Measurements from ENCODE around the gene AOPEP. TPM values are rescaled to one million over a fixed set of nuclear protein-coding genes. Genes with fewer than 3 reads are reported as not detected.

The AOPEP gene
- total RNA-seq, 1 experiment from 2014 or later = 32.4 TPM

- Mint-ChIP-seq H3K27ac (ENCODE audit: low read depth, unreplicated experiment) (no peak overlapping the region), H3K9me3 (ENCODE audit: unreplicated experiment) (no peaks in the 10 kb centered on the region), H3K36me3 (ENCODE audit: insufficient read depth, unreplicated experiment) (no peaks in the 10 kb centered on the region), H3K4me1 (ENCODE audit: insufficient read depth, unreplicated experiment) (peaks cover 14% of the 10 kb centered on the region), H3K4me3 (ENCODE audit: unreplicated experiment) (no peak overlapping the region), H3K27me3 (ENCODE audit: insufficient read depth, unreplicated experiment) (no peaks in the 10 kb centered on the region)
- no peak for DNase-seq (ENCODE audit: unreplicated experiment)
- no peak for TF ChIP-seq CTCF (IDR thresholded peaks at IDR 0.05; ENCODE audit: unreplicated experiment)
- no TSS peak for BruUV-seq (replicated peaks)
- intact Hi-C loops (cut with micrococcal nuclease) = no loop called here
- CTCF ChIA-PET = interaction anchor here (0.6 to 1.0 kb wide), 4 partner anchors 8 to 292 kb away, joined by 3 read pairs; no protein-coding TSS in a partner anchor
- POLR2A ChIA-PET = interaction anchor here (0.8 to 3.0 kb wide), 4 partner anchors 8 to 122 kb away, joined by 3 to 19 read pairs (median 4); no protein-coding TSS in a partner anchor
Observed at GRCh38 chr9:94906181-94906580, 179.7 kb downstream of the AOPEP start.

- DNase-seq (ENCODE audit: unreplicated experiment) = no peak
- intact Hi-C loops (cut with micrococcal nuclease) = no loop called here
- ChIA-PET CTCF (interaction anchor here (0.7 kb wide), 1 partner anchor 292 kb away, joined by 3 read pairs; no protein-coding TSS in a partner anchor), POLR2A (interaction anchor here (1.3 to 2.0 kb wide), 3 partner anchors 10 to 123 kb away, joined by 3 to 6 read pairs (median 3); no protein-coding TSS in a partner anchor)
- Mint-ChIP-seq H3K4me1 (ENCODE audit: insufficient read depth, unreplicated experiment) (peaks cover 9% of the 10 kb centered on the region), H3K9me3 (ENCODE audit: unreplicated experiment) (no peaks in the 10 kb centered on the region), H3K27ac (ENCODE audit: low read depth, unreplicated experiment) (no peak overlapping the region), H3K36me3 (ENCODE audit: insufficient read depth, unreplicated experiment) (no peaks in the 10 kb centered on the region), H3K27me3 (ENCODE audit: insufficient read depth, unreplicated experiment) (no peaks in the 10 kb centered on the region), H3K4me3 (ENCODE audit: unreplicated experiment) (no peak overlapping the region)
- BruUV-seq (replicated peaks) = no TSS peak
- TF ChIP-seq CTCF (IDR thresholded peaks at IDR 0.05; ENCODE audit: unreplicated experiment) = no peak
Observed at GRCh38 chr9:94906713-94907112, 180.2 kb downstream of the AOPEP start.

- CTCF ChIA-PET = no interaction called here
- no peak for DNase-seq (ENCODE audit: unreplicated experiment)
- no TSS peak for BruUV-seq (replicated peaks)
- no peak overlapping the region for H3K4me3 Mint-ChIP-seq (ENCODE audit: unreplicated experiment)
- no peaks in the 10 kb centered on the region for H3K27me3 Mint-ChIP-seq (ENCODE audit: insufficient read depth, unreplicated experiment)
- no peak for TF ChIP-seq CTCF (IDR thresholded peaks at IDR 0.05; ENCODE audit: unreplicated experiment)
- intact Hi-C loops (cut with micrococcal nuclease) = no loop called here
- POLR2A ChIA-PET = interaction anchor here (0.8 to 2.0 kb wide), 4 partner anchors 9 to 142 kb away, joined by 3 to 6 read pairs (median 4); no protein-coding TSS in a partner anchor
- H3K36me3 Mint-ChIP-seq (ENCODE audit: insufficient read depth, unreplicated experiment) = no peaks in the 10 kb centered on the region
- no peak overlapping the region for H3K27ac Mint-ChIP-seq (ENCODE audit: low read depth, unreplicated experiment)
- no peaks in the 10 kb centered on the region for H3K9me3 Mint-ChIP-seq (ENCODE audit: unreplicated experiment)
- peaks cover 9% of the 10 kb centered on the region for H3K4me1 Mint-ChIP-seq (ENCODE audit: insufficient read depth, unreplicated experiment)
Observed at GRCh38 chr9:94907264-94907936, 180.9 kb downstream of the AOPEP start.

- Mint-ChIP-seq H3K9me3 (ENCODE audit: unreplicated experiment) (no peaks in the 10 kb centered on the region), H3K27ac (ENCODE audit: low read depth, unreplicated experiment) (no peak overlapping the region), H3K4me1 (ENCODE audit: insufficient read depth, unreplicated experiment) (peaks cover 14% of the 10 kb centered on the region), H3K27me3 (ENCODE audit: insufficient read depth, unreplicated experiment) (no peaks in the 10 kb centered on the region), H3K36me3 (ENCODE audit: insufficient read depth, unreplicated experiment) (no peaks in the 10 kb centered on the region), H3K4me3 (ENCODE audit: unreplicated experiment) (no peak overlapping the region)
- no peak for DNase-seq (ENCODE audit: unreplicated experiment)
- CTCF ChIA-PET = interaction anchor here (0.5 to 1.0 kb wide), 3 partner anchors 35 to 555 kb away, joined by 3 read pairs; no protein-coding TSS in a partner anchor
- BruUV-seq (replicated peaks) = no TSS peak
- TF ChIP-seq CTCF (IDR thresholded peaks at IDR 0.05; ENCODE audit: unreplicated experiment) = no peak
- POLR2A ChIA-PET = interaction anchor here (0.8 to 2.0 kb wide), 4 partner anchors 23 to 142 kb away, joined by 3 to 6 read pairs (median 4); no protein-coding TSS in a partner anchor
- intact Hi-C loops (cut with micrococcal nuclease) = no loop called here
Observed at GRCh38 chr9:94908011-94908563, 181.6 kb downstream of the AOPEP start.

All from MCF 10A (cell line).